Renal pelvis (tissue), 4 donors: Measurements from ENCODE around the gene SPTSSB. TPM values are rescaled to one million over a fixed set of nuclear protein-coding genes. Genes with fewer than 3 reads are reported as not detected.

Experiments used
- DNase-seq: peaks from one replicate; pipeline ENCODE4 v3.0.0-alpha.2; 2013
- polyA plus RNA-seq, 3 donors: library from polyadenylated mRNA; unstranded; fragments of 120-200 nt; gene quantifications; one replicate each; pipeline ENCODE4 v1.2.1, GENCODE V29; 2013; ENCODE audit not compliant: insufficient read length in 3 of 3

The SPTSSB gene
- polyA plus RNA-seq, 3 donors = 3.0 to 4.1 (median 3.6) TPM

GRCh38 chr3:161395115-161396012 lies 24.0 kb upstream of the SPTSSB start:
- DNase-seq = no peak

DNA sequence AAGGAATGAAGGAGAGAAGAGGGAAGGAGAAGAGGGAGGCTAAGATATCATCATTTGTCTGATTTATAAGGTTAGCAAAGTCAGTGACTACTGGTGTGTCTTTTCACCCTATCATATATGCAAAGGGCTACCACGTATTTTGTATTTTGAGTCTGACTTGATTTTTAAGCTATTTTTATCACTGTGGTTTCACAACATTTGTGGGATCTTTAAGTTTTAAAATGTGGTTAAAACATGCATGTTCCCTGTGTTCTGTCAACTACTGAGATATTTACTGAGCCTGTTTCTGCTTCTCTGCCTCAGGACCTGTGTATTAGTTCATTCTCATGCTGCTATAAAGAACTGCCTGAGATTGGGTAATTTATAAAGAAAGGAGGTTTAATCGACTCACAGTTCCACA lies 22.5 kb upstream of the SPTSSB start:
- no peak for DNase-seq

- DNase-seq = no peak
Measured at GRCh38 chr3:161393310-161393709, 22.0 kb upstream of the SPTSSB start.

- DNase-seq = no peak
Measured at GRCh38 chr3:161392853-161393252, 21.5 kb upstream of the SPTSSB start.

DNA sequence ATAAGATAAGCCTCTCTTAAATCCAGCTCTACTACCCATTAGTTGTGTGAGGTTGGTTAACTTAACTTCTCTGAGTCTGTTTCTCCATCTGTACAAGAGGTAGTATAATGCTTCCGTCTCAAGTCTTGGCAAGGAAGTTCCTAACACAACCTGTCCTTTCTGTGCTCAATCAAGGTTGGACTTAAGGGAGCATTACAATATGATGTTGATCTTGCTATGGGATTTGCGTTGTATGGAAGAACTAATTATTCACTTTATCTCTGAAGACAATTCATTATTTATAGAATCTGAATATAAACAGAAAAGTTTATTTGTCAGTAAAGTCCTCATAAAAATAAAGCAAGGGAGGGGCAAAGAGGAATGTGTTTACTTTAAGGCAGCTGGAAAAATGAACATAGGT lies 18.9 kb upstream of the SPTSSB start:
- no peak for DNase-seq

DNA sequence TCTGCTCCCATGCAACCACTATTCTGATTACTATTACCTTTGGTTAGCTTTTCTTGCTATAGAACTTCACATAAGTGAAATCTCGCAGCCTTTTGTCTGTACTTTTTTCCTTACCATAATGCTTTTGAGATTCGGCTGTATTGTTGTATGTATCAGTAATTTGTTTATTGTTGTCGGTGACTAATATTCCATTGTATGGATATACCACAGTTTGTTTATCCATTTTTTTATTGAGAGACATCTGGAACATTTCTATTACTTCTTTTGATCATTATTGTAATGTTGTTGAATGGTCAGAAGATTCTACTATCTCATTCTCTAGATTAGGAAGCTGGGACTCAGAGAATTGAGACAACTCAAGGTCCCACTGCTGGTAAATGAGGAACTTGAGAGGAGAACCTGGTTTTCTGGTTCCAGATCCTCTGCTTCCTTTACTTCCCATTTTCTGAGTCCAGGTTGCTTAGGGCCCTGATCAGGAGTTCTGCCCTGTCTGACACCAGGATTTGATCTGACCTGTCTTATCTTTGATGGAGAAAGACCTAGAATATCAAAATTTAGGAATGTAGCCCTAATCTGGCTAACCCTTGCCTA lies 18.2 kb upstream of the SPTSSB start:
- no peak for DNase-seq

DNA sequence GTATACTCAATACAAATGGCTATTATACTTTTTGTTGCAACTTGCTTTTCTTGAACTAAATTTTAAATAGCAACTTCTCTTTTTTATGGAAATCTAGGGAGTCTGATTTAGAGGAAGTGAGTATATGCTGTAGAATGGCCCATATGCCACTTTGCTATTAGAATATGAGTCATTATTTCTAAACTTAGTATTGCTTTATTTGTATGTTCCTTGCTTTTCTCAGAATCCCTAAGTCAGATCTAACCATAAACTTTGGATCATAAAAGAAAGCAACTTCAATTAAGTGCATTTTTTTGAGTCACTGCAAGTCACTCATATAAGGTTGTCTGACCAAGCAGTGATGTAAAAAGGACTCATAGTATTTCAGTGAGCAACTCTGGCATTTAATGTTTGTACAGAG lies 17.5 kb upstream of the SPTSSB start:
- DNase-seq = no peak

DNA sequence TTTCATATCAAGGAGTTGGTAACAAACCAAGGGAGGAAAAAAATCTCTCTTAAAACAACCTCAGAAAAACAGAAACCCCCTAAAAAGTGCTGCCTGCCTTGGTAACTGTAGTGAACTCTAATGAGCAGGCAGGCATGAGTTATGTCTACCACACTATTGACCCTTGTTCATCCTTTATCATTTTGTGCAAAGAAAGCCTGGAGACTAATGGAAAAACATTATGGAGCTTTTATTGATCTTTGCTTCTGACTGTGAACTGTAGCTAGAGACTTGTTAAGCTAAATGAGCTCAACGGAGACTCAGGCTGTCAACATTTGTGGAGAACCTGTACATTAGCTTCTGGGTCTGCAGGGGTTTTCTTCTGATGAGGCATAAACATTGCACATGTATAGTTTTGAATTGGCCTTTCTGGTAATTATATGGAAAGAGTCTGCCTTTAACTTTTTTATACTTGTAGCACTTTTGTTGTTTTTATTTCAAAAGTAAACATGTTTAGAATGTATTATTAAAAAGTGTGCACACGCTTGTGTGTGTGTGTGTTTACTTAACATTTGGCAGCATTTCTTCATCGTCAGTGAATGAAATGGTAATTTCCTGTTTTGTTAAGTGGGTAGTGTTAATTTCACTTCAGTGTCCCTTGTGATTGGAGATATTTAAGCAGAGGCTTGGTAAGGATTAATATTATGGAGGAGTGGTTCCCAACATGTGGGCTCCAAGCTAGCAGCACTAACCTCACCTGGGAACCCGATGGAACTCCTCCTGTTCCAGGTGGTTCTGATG lies 15.9 kb upstream of the SPTSSB start:
- no peak for DNase-seq

GRCh38 chr3:161372321-161373260 lies 1.3 kb upstream of the SPTSSB start:
- DNase-seq = peak; percentile 27

- DNase-seq = no peak
Measured at GRCh38 chr3:161369531-161369930, 1.8 kb downstream of the SPTSSB start.

GRCh38 chr3:161366094-161366493 lies 5.2 kb downstream of the SPTSSB start:
- DNase-seq = no peak

GRCh38 chr3:161358488-161358887 lies 12.8 kb downstream of the SPTSSB start:
- no peak for DNase-seq

GRCh38 chr3:161356287-161356686 lies 15.0 kb downstream of the SPTSSB start:
- DNase-seq = no peak

- DNase-seq = no peak
Measured at GRCh38 chr3:161355508-161355907, 15.8 kb downstream of the SPTSSB start.

DNA sequence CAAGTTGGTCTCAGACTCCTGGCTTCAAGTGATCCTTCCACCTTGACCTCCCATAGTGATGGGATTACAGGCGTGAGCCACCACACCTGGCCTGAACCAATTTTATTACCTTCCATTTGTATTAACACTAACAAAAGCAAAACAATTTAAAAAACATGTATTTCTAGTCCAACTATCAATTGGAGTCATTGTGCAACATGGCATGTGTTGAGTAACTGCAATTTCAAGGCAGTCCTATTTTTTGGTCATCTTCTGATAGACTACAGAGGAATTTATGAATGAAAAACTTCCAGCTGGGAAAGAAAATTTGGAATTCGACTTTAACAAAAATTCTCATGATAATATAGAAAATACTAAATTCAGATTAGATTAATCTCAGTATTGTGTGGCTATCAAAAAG lies 16.8 kb downstream of the SPTSSB start:
- DNase-seq = no peak

DNA sequence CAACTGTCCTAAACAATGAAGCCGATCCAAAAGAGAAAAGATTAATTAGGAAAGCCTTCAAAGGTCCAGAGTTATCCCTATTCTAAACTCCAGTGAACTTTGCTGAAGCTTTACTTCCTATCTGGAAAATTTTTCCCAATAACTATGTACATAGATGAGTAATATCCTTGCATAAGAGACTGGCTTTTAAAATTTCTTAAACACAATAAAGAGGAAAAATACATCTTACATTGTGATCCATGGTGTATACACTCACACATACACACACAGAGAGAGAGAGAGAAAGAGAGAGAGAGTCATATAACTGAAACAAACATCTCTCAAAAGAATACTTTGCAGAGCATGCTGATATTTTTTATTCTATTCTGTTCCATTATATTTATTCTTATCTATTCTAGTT lies 20.0 kb downstream of the SPTSSB start:
- DNase-seq = no peak

GRCh38 chr3:161350916-161351315 lies 20.4 kb downstream of the SPTSSB start:
- no peak for DNase-seq

DNA sequence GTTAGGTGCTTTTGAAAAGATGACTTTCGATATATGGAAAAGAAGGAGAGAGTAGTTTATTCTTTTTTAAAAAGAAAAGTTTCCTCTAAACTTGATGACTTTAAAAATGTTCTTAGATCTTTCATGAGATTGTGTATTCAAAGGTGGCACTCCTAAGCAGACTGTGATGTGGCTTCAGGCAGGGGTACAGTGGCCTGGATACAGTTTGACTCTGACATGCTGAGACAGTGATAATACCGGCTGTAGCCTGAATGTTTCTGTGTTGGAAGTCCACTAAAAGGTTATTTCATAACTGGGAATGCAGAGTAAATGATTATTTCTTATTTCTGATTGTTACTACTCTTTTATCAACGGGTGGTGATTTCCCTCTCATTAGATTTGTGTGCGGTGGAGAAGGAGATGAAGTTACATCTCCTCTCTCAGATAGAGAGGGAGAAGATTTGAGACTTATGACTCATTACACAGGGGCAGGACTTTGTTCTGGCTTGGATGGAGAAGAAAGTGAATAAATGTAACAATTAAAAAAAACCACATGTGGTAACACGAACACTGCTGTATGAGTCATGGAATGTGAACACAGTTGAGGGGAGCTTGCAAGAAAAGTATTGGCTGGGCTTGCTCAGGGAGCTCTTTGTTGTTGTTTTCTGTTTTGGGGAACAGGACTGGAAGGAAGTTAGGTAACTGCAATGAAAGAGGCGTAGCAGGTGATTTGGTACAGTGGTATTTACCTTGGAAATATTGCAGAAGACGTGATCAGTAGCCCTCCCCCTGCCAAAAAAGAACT lies 21.6 kb downstream of the SPTSSB start:
- no peak for DNase-seq

DNA sequence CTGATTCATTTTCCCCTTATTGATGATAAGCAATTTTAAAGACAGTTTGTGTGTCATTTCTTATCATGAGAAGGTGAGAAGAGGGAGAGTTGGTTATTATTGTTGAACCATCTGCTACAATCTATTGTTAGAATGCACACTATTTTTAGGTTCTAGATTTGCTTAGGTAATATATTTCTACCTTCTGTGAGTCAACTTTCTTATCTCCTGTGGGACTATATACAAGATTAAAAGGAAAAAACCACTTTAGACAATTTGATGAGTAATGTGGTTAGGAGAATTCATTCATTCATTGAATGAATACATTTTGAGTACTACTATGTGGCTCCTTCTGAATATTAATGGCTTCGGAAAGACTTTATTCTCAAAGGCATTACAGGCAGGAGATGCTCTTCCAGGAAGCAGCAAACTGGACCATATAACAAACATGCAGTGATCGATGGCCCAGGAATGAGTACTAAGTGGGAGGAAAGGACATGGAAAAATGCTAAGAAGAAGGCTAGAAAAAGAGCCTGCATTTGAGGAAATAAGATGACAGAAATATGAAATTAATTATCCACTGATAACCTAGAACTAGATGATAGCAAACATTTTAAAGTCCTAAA lies 22.4 kb downstream of the SPTSSB start:
- DNase-seq = no peak

DNA sequence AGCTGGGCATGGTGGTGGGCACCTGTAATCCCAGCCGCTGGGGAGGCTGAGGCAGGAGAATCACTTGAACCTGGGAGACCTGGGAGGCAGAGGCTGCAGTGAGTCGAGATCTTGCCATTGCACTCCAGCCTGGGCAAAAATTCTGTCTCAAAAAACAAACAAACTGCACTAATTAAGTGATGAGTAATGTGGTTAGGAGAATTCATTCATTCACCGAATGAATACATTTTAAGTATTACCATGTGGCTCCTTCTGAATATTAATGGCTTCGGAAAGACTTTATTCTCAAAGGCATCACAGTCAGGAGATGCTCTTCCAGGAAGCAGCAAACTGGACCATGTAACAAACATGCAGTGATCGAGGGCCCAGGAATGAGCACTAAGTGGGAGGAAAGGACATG lies 23.6 kb downstream of the SPTSSB start:
- DNase-seq = no peak
